ENCODE data around the gene HSPG2.
A peak's percentile ranks its signal among the peaks of the same experiment; 100 is the strongest.
"Not testable (repeated sequence)": the region's sequence is repeated elsewhere in the genome, so short reads cannot be mapped to it uniquely, and the experiment has no call there.

The HSPG2 gene

DNA sequence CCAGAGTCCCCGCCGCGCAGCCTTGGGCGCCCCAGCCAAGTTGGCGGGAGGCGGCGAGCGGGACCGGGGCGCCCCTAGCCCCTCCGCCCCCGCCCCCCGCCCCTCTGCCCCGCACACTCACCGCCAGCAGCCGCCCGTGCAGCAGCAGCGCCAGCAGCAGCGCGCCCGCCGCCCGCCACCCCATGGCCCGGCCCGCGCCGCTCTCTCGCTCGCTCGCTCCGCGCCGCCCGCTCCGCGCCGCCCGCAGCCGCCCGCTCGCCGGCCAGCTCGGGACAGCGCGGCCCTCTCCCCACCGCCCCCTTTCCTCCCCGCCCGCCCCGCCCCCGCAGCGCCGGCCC lies at the start of gene HSPG2:
Gene HSPG2 (minus strand): TSS at position 277 of the 338 bp plus-strand sequence. CDS start 93 bp downstream, at position 184.
- H3K27ac Mint-ChIP-seq = peak within 1 kb of the TSS; percentile 53

GRCh38 chr1:21986386-21986785 lies 49.3 kb upstream of the HSPG2 start:
- H3K4me1 Mint-ChIP-seq (ENCODE audit: low read depth); H3K4me3 Mint-ChIP-seq; DNase-seq; H3K9me3 Mint-ChIP-seq; H3K27me3 Mint-ChIP-seq; H3K36me3 Mint-ChIP-seq (ENCODE audit: low read depth); H3K27ac Mint-ChIP-seq: not testable (repeated sequence)

More for the DNA sequence above, at the start of gene HSPG2:
- H3K4me3 Mint-ChIP-seq = peak within 1 kb of the TSS; percentile 76
- peaks cover 26% of the 10 kb centered on the region for H3K4me1 Mint-ChIP-seq (ENCODE audit: low read depth)
- no peaks in the 10 kb centered on the region for H3K9me3 Mint-ChIP-seq
- no peak for DNase-seq
- H3K36me3 Mint-ChIP-seq (ENCODE audit: low read depth) = no peaks in the 10 kb centered on the region
- H3K27me3 Mint-ChIP-seq = peaks cover 17% of the 10 kb centered on the region

DNA sequence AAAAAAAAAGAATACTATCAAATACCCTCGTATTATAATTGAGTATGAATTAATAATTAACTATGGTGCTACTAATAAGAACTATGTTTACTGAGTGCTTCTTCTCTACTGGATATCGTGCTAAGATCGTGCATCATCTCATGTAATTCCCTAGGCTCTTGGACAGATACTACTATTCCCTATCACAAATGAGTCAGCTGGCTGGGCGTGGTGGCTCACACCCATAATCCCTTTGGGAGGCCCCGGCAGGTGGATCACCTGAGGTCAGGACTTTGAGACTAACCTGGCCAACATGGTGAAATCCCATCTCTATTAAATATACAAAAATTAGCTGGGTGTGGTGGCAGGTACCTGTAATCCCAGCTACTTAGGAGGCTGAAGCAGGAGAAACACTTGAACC lies 48.8 kb upstream of the HSPG2 start:
- H3K27me3 Mint-ChIP-seq; H3K4me1 Mint-ChIP-seq (ENCODE audit: low read depth); H3K9me3 Mint-ChIP-seq; DNase-seq; H3K36me3 Mint-ChIP-seq (ENCODE audit: low read depth); H3K27ac Mint-ChIP-seq; H3K4me3 Mint-ChIP-seq: not testable (repeated sequence)

DNA sequence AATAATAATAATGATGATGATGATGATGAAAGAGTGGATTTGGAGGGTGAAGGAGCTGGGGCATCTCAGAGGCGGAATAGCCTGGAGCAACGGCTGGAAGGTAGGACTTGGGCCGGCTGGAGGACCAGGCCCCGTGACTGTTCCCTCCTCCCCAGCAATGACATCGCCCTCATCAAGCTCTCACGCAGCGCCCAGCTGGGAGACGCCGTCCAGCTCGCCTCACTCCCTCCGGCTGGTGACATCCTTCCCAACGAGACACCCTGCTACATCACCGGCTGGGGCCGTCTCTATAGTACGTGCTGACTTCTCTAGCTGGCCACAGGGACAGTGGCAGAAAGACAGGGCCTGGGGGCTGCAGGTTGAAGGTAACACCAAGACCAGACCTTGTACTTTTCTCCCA lies 46.4 kb upstream of the HSPG2 start:
- not testable (repeated sequence) for H3K9me3 Mint-ChIP-seq; H3K36me3 Mint-ChIP-seq (ENCODE audit: low read depth); DNase-seq; H3K4me1 Mint-ChIP-seq (ENCODE audit: low read depth); H3K27me3 Mint-ChIP-seq; H3K27ac Mint-ChIP-seq; H3K4me3 Mint-ChIP-seq

- not testable (repeated sequence) for H3K4me3 Mint-ChIP-seq
These were observed 45.0 kb upstream of the HSPG2 start for GRCh38 chr1:21982122-21982521.

DNA sequence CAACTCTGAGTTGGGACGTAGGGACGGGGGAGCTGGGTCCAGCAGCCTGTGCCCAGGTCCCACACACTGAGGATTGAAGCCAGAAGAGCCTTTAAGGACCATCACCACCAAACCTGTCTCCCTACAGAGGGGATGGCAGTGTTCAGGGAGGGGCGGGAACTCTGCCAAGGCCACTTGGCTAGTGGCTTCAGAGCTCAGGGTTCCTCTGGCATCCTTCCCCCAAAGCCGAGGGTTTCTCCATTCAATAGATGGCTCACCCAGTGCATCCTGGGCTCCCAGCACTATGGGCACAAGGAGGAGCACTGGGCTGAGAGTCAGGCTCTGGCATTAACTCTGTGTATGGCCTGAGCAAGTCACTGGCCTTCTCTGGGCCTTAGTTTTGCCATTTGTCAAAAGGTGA lies 44.1 kb upstream of the HSPG2 start:
- H3K27me3 Mint-ChIP-seq; H3K4me3 Mint-ChIP-seq; H3K9me3 Mint-ChIP-seq; H3K4me1 Mint-ChIP-seq (ENCODE audit: low read depth); H3K27ac Mint-ChIP-seq; H3K36me3 Mint-ChIP-seq (ENCODE audit: low read depth); DNase-seq: not testable (repeated sequence)

More at GRCh38 chr1:21982122-21982521, 45.0 kb upstream of the HSPG2 start:
- H3K27ac Mint-ChIP-seq; H3K9me3 Mint-ChIP-seq; H3K27me3 Mint-ChIP-seq; H3K36me3 Mint-ChIP-seq (ENCODE audit: low read depth); DNase-seq; H3K4me1 Mint-ChIP-seq (ENCODE audit: low read depth): not testable (repeated sequence)

DNA sequence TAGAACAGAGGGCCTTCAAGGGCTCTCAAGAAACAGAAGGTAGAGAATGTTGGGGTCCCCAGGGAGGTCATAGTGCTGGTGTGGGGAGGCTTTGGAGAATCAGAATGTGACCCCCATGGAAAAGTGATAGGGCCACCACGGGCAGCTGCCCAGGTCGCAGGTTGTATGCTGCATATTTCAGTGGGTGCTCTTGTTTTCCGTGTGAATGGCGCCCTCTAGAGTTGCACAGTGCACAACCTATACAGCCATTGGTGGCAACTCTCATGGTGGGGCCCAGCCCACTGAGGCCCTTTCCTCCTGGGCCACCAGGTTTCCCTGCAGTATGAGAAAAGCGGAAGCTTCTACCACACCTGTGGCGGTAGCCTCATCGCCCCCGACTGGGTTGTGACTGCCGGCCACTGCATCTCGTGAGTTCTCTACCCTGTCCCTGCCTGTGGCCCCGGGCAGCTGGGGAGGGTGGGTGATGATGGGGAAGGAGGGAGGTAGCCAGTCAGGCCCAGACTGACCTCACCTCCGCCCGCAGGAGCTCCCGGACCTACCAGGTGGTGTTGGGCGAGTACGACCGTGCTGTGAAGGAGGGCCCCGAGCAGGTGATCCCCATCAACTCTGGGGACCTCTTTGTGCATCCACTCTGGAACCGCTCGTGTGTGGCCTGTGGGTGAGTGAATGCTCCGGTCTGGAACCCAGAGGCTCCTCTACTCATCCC lies 43.6 kb upstream of the HSPG2 start:
- not testable (repeated sequence) for DNase-seq; H3K9me3 Mint-ChIP-seq; H3K27ac Mint-ChIP-seq; H3K36me3 Mint-ChIP-seq (ENCODE audit: low read depth); H3K4me1 Mint-ChIP-seq (ENCODE audit: low read depth); H3K4me3 Mint-ChIP-seq; H3K27me3 Mint-ChIP-seq

- not testable (repeated sequence) for H3K9me3 Mint-ChIP-seq; H3K27me3 Mint-ChIP-seq; DNase-seq; H3K4me1 Mint-ChIP-seq (ENCODE audit: low read depth); H3K4me3 Mint-ChIP-seq; H3K27ac Mint-ChIP-seq; H3K36me3 Mint-ChIP-seq (ENCODE audit: low read depth)
These were observed 41.1 kb upstream of the HSPG2 start for GRCh38 chr1:21978209-21978608.

GRCh38 chr1:21976703-21977239 lies 39.7 kb upstream of the HSPG2 start, which contains the start of gene CELA3B:
TSS of gene CELA3B (plus strand) at chr1:21977022. CDS start at chr1:21977040, 18 bp downstream.
- H3K4me1 Mint-ChIP-seq (ENCODE audit: low read depth); DNase-seq; H3K27ac Mint-ChIP-seq; H3K27me3 Mint-ChIP-seq; H3K9me3 Mint-ChIP-seq; H3K36me3 Mint-ChIP-seq (ENCODE audit: low read depth); H3K4me3 Mint-ChIP-seq: not testable (repeated sequence)

GRCh38 chr1:21975296-21975695 lies 38.2 kb upstream of the HSPG2 start:
- H3K4me3 Mint-ChIP-seq; H3K27ac Mint-ChIP-seq; H3K36me3 Mint-ChIP-seq (ENCODE audit: low read depth): not testable (repeated sequence)

DNA sequence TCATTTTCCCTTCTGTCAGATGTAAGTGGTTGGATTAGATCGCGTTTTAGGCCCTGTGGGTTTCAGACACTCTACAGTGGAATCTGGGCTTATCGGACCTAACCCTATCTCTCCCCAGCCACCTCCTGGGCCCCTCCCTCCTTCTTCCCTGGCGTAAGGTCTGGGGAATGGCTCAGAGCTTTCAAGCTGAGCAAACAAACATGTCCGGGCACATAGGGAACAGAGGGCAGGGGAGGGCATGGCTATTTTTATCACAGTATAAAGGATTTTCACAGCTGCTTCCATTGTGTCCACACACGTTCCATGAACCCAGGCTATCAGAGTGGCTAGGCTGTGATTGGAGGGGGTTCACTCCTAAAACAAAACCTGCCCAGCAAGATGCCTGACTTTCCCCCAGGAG lies 37.6 kb upstream of the HSPG2 start:
- not testable (repeated sequence) for H3K4me3 Mint-ChIP-seq; DNase-seq; H3K36me3 Mint-ChIP-seq (ENCODE audit: low read depth); H3K4me1 Mint-ChIP-seq (ENCODE audit: low read depth); H3K27ac Mint-ChIP-seq; H3K27me3 Mint-ChIP-seq; H3K9me3 Mint-ChIP-seq

More at GRCh38 chr1:21975296-21975695, 38.2 kb upstream of the HSPG2 start:
- H3K4me1 Mint-ChIP-seq (ENCODE audit: low read depth); H3K9me3 Mint-ChIP-seq; H3K27me3 Mint-ChIP-seq; DNase-seq: not testable (repeated sequence)

GRCh38 chr1:21973948-21974347 lies 36.8 kb upstream of the HSPG2 start:
- not testable (repeated sequence) for DNase-seq; H3K27ac Mint-ChIP-seq; H3K27me3 Mint-ChIP-seq; H3K36me3 Mint-ChIP-seq (ENCODE audit: low read depth); H3K4me1 Mint-ChIP-seq (ENCODE audit: low read depth); H3K4me3 Mint-ChIP-seq; H3K9me3 Mint-ChIP-seq

DNA sequence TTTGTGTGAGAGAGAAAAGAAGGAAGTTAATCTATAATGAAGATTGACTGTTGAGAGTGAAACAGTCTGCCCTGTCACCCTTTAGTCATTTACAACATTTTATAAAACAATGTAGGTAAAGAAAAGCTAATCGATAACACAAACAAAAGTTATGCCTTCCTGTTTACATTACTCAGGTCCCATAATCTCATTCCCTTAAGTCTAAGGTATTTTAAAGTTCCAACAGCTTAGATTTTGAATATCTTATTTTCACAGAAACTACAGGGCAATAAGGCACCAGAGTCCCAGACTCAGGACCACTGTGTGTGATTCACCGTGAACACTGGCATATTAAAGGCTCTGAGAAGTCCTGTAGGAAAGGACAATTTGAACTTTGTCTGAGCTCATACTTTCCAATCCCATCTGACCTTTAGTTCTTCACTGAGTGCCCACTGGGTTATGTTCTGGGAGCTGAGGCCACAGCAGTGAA lies 35.9 kb upstream of the HSPG2 start:
- H3K36me3 Mint-ChIP-seq (ENCODE audit: low read depth); H3K27ac Mint-ChIP-seq; H3K4me3 Mint-ChIP-seq; DNase-seq; H3K4me1 Mint-ChIP-seq (ENCODE audit: low read depth); H3K9me3 Mint-ChIP-seq; H3K27me3 Mint-ChIP-seq: not testable (repeated sequence)

DNA sequence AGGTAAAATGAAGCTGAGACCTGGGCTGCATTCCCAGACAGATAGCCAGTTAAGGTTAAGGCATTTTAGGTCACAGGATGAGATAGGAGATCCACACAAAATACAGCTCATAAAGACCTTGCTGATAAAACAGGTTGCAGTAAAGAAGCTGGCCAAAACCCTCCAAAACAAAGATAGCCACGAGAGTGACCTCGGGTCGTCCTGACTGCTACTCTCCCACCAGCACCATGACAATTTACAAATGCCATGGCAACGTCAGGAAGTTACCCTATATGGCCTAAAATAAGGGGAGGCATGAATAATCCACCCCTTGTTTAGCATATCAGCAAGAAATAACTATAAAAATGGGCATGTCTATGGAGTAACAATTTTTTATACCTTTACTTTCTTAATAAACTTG lies 33.4 kb upstream of the HSPG2 start:
- H3K4me1 Mint-ChIP-seq (ENCODE audit: low read depth); H3K27me3 Mint-ChIP-seq; DNase-seq; H3K27ac Mint-ChIP-seq; H3K4me3 Mint-ChIP-seq; H3K36me3 Mint-ChIP-seq (ENCODE audit: low read depth); H3K9me3 Mint-ChIP-seq: not testable (repeated sequence)

DNA sequence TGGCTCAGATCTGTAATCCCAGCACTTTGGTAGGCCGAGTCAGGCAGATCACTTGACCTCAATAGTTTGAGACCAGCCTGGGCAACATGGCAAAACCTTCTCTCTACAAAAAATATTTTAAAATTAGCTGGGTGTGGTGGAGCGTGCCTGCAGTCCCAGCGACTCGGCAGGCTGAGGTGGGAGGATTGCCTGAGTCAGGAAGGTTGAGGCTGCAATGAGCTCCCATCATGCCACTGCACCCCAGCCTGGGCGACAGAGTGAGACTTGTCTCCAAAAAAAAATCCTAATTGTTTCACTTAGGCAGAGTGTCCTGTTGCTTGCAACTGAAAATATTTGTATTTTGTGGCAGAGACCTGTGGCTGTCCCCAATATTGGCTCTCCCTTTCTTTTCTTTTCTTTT lies 32.0 kb upstream of the HSPG2 start:
- not testable (repeated sequence) for H3K27ac Mint-ChIP-seq, H3K27me3 Mint-ChIP-seq, DNase-seq

DNA sequence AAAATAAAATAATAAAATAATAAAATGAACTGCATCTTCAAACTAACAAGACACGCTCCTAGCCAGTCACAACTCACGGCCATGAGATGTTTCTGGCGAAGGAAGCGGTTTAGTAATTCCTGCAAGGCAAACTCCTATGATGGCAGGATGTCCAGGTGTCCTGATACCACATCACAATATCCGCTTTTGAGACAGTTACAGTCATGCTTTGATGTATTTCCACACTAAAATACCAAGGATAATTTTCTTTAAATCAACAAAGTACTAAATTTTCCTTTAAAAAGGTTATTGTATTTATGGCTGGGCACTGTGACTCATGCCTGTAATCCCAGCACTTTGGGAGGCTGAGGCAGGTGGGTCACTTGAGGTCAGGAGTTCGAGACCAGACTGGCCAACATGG lies 30.1 kb upstream of the HSPG2 start:
- DNase-seq; H3K27me3 Mint-ChIP-seq; H3K4me3 Mint-ChIP-seq; H3K27ac Mint-ChIP-seq; H3K36me3 Mint-ChIP-seq (ENCODE audit: low read depth); H3K9me3 Mint-ChIP-seq; H3K4me1 Mint-ChIP-seq (ENCODE audit: low read depth): not testable (repeated sequence)

More for the DNA sequence above, 32.0 kb upstream of the HSPG2 start:
- H3K4me3 Mint-ChIP-seq; H3K36me3 Mint-ChIP-seq (ENCODE audit: low read depth); H3K9me3 Mint-ChIP-seq; H3K4me1 Mint-ChIP-seq (ENCODE audit: low read depth): not testable (repeated sequence)

All from activated T-cell treated with anti-CD3 and anti-CD28 coated beads, Interleukin-2, amount 50 U/mL, for 24 hours (primary cell).